ENCODE results near the gene KPNA6.

GRCh38 chr1:32111789-32112188, 3.9 kb downstream of the KPNA6 start:
- no peak for TF ChIP-seq POLR2A (IDR thresholded peaks at IDR 0.05; ENCODE audit: borderline replicate concordance, extremely low read depth, insufficient read depth, insufficient read length)
- TF ChIP-seq CTCF (IDR thresholded peaks at IDR 0.05 in 2 of 3, conservative IDR thresholded peaks at IDR 0.05 in 1 of 3; ENCODE audit: borderline replicate concordance in 1 of 3, insufficient read depth in 1 of 3, low read depth in 2 of 3, low read length in 2 of 3) = no peak
